ENCODE measurements around the gene CPLANE2.
"Not testable (repeated sequence)": the region's sequence is repeated elsewhere in the genome, so short reads cannot be mapped to it uniquely, and the experiment has no call there.

The CPLANE2 gene, protein sequence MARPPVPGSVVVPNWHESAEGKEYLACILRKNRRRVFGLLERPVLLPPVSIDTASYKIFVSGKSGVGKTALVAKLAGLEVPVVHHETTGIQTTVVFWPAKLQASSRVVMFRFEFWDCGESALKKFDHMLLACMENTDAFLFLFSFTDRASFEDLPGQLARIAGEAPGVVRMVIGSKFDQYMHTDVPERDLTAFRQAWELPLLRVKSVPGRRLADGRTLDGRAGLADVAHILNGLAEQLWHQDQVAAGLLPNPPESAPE

DNA sequence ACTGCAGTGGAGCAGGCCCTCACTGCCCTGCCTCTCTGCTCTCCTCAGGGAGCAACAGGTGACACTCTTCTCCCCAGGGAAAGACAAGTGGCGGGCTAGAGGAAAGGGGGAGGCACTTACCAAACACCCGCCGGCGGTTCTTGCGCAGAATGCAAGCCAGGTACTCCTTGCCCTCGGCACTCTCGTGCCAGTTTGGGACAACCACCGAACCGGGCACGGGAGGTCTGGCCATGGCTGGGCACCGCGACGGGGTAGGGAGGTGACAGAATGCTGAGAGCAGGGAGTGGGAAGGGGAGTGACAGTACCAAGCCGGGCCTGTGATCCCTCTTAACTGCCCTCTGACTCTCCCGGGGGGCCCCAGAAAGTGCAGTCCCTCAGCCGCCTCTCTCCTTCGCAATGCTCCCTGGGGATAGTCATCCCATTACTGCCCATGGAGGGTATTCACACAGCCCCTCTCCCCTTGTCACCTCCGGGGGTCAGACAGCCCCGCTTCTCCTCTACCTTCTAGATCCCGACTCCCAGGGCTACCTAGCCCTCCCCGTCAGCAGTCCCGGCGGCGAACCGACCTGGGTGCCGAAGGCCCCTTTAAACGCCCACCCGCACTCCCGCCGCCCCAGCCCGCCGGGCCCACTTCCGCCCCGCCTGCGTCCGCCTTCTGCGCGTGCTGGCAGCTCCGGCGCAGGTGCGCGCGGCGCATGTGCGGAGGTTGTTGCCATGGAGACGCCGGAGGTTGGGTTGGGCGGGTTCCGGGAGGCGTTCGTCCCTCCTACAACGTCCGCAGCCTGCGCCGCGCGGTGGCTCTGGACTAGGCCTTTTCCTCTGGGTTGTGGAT is at the start of gene CPLANE2:
Gene CPLANE2, minus strand, starts transcription at position 673 of the 832 bp plus-strand sequence. Its CDS starts 441 bp downstream, at position 232.
- peak; percentile 95 to 96 for DNase-seq (ENCODE audit: low read depth in 2 of 2)

DNA sequence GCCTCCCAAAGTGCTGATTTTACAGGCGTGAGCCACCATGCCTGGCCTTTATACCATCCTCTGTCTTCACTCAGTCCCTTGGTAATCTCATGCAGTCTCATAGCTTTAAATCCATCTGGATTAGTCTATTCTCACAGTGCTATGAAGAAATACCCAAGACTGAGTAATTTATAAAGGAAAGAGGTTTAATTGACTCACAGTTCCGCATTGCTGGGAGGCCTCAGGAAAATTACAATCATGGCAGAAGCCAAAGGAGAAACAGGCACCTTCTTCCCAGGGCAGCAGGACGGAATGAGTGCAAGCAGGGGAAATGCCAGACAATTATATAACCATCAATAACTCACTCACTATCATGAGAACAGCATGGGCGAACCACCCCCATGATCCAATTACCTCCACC is 49.1 kb upstream of the CPLANE2 start:
- DNase-seq (ENCODE audit: low read depth in 2 of 2) = no peak

DNA sequence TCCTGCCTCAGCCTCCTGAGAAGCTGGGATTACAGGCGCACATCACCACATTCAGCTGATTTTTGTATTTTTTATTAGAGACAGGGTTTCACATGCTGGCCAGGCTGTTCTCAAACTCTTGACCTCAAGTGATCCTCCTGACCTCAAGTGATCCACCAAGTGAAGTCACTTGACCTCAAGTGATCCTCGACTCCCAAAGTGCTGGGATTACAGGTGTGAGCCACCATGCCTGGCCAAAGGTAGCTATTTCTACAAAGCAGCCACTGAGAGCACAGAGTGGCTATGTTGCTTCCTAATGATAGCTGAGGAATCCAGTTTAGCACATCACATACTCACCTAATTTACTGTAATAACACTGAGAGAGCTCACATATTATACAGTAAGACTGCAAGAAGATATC is 44.8 kb upstream of the CPLANE2 start:
- no peak for DNase-seq (ENCODE audit: low read depth in 2 of 2)

DNA sequence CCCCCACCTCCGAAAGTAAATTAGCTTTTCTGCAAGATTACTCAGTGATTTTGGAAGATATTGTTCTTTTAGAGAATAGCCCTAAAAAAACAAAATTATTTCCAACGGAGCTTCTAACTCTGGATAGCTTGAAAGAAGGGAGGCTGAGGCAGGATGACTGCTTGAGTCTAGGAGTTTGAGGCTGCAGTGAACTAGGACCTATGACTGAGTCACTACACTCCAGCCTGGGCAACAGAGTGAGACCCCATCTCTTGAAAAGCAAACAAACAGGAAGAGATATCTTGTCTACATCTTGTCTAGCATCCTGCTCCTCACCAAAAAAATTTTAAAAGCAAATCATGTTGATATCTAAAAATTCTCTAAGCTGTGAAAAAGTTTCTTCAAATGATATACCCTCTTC is 42.2 kb upstream of the CPLANE2 start:
- DNase-seq (ENCODE audit: low read depth in 2 of 2) = no peak

DNA sequence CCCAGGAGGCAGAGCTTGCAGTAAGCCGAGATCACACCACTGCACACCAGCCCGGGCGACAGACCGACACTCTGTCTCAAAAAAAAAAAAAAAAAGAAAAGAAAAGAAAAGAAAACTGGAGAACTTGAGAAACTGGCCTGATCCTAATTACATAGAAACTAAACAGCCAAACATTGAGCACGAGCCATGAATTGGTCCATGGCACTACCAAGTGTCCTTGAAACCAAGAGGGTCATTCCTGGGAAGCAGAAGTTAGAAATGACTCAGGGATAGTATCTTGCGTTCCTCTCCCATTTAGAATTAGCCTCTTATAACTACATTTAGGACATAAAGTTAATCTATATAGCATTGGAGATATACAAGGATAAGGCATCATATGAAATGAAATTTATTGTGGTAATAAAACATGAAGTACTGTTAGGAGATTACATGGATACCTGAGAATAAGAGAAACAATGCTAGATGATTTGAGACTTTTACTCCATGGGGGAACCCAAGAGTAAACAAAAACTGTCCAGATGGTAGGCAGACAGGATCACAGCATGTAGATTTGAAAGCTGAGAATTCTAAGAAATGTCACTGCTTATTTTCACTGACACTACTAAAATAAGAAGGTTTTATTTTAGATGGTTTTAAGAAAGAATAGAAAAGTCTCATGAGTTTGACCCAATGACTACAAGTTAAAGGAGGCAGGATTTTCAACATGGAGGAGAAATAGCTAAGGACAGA is 39.5 kb upstream of the CPLANE2 start:
- no peak for DNase-seq (ENCODE audit: low read depth in 2 of 2)

DNA sequence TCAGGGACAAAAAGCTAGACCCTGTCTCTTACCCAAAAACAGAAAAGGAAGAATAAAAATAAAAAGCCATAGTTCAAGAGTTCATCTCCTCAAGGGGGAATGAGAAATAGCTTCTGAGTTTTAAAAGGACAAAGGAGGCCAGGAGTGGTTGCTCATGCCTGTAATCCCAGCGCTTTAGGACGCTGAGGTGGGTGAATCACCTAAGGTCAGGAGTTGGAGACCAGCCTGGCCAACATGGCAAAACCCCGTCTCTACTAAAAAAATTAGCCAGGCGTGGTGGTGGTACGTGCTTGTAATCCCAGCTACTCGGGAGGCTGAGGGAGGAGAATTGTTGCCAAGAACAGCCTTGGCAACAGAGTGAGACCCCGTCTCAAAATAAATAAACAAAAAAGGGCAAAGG is 38.6 kb upstream of the CPLANE2 start:
- DNase-seq (ENCODE audit: low read depth in 2 of 2) = no peak

DNA sequence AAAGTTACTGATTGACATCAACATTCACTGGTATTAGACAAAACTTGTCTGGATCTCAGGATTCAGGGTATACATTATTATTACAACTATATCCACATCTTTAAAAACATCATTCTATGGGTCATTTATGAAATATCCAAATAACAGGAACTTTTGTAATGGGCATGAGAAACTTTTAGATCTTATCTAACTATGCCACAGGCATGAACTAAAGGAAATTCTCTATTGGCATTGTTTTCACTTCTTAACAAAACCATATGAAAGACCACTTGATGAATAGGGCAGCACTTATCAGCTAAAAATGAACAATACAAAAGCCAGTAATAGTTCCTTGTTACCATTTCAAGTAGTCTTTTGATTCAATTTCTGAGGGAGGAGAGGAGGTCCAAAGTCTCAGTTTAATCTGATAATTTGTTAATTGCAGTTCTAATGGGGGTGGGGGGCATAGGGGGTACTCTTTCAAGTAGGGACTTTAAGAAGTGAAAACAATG is 30.8 kb upstream of the CPLANE2 start:
- no peak for DNase-seq (ENCODE audit: low read depth in 2 of 2)

DNA sequence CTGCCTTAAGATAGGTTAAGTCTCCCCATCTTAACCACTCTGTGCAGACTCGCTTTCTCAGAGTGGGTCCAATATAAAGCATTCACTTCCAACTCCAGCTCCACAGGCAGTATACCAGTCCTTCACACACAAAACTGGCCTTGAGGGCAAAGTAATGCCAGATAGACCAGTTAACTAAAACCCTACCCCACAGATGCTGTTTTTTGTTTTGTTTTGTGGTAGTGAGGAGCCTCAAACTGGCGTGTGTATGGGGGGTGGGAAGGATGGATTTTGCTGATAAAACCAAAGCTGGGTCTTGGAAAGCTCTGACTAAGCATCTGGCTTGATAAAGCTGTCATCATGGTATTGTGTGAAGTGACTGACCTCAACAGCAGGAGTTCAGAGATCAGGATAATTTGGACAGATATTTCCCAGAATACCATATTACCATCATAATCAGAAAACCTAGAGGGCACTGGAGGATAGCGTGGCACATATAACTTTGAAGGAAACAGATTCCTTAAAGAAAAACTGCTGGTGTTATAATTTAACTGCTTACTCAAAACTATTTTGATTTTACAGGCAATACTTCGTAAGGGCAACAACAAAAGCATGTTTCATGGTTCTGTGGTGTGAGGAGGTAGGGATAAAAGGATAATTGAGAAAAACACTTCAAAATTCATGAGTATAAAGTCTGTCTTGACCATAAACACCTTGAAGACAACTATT is 29.6 kb upstream of the CPLANE2 start:
- no peak for DNase-seq (ENCODE audit: low read depth in 2 of 2)

DNA sequence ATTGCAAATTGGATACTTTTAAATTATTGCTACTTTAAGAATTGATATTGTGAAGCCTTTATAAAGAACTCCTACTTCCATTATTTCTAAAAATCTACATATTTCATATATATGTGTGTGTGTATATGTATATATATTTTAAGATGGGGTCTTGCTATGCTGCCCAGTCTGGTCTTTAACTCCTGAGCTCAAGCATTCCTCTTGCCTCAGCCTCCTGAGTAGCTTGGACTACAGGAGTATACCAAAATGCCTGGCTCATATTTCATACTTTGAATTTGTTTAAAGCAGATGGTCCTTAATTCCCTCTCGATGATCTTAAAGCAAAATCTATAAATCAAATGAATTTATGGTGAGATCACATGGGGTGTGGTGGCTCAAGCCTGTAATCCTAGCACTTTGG is 25.1 kb upstream of the CPLANE2 start:
- no peak for DNase-seq (ENCODE audit: low read depth in 2 of 2)

DNA sequence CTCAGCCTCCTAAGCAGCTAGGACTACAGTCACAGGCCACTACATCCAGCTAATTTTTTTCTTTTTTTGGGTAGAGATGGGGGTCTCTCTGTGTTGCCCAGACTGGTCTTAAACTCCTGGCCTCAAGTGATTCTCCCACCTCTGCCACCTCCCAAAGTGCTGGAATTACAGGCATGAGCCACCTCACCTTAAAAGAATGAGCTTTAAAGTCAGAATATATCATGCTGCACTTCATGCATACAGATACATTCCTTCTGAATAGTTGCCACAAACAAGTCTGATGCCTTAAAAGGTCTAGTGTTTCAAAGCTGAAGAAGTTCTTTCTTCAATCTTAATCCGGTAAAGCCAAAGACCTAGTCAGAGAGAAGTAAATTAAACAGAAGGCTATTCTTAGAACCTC is 23.8 kb upstream of the CPLANE2 start:
- no peak for DNase-seq (ENCODE audit: low read depth in 2 of 2)

DNA sequence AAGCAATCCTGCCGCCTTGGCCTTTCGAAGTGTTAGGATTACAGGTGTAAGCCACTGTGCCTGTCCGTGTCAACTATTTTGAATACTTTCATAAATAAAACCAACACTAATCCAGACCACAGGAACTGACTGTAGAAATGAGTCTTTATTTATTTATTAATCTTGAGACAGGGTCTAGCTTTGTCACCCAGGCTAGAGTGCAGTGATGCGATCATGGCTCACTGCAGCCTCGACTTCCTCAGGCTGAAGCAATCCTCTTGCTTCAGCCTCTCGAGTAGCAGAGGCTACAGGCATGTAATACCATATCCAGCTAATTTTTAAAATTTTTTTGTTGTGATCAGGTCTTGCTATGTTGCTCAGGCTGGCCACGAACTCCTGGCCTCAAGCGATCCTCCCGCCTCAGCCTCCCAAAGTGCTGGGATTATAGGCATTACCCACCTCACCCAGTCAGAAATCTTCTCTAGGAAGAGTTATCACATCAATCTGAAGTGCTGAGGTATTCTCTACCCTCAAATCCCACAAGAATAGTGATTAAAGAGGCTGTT is 21.7 kb upstream of the CPLANE2 start:
- no peak for DNase-seq (ENCODE audit: low read depth in 2 of 2)

DNA sequence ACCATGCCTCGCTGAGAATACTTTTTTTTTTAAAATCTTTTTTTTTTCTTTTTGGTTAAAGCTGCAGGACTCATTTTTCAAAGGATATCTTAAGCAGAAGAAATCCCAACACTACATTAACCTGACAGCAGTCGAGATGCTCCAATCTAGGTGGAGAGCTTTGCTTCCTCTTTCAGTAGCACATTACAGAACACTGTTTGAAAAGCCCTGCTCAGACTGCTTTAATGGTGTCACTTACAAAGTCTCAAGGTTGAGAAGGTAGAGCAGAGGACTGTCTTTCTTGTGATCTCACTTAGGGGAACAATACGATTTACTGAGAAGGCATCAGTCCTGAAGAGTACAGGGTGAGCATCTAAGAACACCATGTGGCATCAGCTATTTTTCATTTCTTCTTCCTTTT is 21.0 kb upstream of the CPLANE2 start:
- no peak for DNase-seq (ENCODE audit: low read depth in 2 of 2)

DNA sequence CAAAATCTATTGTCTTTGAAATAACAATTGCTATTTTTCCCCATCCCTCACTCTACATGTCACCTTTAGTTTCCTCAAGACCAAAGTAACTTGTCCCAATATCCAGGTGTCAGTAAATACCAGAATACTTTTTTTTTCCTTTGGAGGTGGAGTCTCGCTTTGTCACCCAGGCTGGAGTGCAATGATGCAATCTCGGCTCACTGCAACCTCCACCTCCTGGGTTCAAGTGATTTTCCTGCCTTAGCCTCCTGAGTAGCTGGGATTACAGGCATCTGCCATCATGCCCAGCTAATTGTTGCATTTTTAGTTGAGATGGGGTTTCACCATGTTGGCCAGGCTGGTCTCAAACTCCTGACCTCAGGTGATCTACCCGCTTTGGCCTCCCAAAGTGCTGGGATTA is 20.6 kb upstream of the CPLANE2 start:
- not testable (repeated sequence) for DNase-seq (ENCODE audit: low read depth in 2 of 2)

DNA sequence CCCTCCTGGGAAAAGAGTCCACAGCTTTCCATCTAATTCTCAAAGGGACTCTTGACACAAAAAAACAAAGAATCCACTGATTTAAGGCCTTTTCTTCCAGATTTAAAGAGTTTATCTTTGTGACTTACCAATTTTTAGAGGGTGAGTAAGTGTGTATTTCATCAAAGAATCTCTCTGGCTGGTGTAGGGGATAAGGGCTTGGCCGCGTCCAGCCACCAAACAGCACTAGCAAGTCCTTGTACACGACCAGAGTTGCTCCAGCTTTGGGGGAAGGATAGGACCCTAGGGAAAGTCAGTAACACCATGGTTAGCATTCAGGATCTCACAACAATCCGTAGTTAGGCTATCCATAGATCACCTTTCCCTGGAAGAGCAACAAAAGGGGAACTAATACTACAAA is 19.5 kb upstream of the CPLANE2 start:
- DNase-seq (ENCODE audit: low read depth in 2 of 2) = no peak

DNA sequence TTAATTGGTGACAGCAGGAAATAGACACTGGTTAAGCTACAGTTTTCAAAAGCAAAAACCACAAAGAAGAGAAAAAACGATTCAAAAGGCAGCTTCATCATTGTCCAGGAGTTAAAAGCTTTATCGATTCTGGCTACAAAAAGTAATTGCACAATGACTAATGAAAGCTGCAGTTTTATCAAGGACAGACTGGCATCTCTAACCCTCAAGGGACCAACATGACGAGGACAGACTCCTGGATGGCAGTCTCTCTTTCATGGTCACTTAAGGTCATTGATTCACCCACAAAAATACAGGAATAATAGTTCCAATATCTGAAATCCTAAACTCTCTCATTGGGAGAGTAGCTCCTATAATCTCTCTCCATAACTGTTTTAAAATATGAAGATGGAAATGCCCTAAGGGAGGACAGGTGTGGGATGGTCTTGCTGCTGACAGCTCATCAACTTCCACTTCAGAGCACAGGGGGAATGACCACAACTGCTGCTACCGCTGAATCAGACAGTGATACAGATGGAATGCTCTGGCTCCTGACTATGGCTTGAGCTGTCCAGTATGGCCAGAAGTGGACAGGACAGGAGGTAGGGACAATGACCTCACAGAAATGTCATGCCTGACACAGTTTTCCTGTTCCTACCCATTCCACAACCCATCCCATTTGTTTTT is 17.4 kb upstream of the CPLANE2 start:
- DNase-seq (ENCODE audit: low read depth in 2 of 2) = no peak

DNA sequence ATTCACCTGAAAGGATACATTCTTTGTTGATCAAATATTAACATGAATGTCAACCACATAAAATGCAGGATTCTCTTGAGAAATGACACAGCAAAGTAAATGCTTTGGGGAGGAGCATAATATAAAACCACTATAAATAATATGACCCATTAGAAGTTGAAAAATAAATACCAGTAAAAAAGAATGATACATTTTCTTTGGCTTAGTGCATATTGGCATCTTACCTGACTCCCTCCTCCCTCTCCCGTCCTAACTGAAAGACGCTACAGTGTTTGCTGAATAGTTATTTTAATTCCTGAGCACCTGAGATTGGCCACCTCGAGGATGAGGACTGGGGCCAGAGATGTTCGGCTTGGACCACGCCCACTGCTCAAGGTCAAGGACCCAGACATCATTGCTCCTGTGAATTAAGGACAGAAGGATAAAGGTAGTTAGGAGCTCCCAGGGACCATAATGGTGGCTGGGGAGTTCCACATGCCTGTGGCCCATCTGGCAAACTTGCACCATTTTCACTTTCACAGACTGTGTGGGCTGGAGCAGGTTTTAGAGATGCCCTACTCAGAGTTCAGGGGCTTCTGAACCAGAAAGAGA is 16.4 kb upstream of the CPLANE2 start:
- DNase-seq (ENCODE audit: low read depth in 2 of 2) = no peak

DNA sequence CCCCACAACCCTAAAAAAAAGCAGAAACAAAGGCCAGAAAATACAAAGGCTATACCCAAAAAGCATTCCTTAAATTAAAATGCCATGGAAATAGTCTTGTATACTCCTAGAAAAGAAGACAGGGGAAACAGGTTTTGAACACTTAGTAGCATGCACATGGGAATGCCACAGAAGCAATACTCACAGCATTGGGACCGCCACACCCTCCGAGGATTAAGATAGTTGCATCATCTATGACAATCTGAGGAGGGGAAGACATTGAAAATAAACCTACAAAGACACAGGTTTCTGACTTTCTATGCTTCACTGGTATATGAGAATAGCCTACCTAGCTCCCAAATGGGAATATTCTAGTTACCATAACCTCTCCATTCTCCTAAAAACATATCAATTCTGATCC is 15.9 kb upstream of the CPLANE2 start:
- no peak for DNase-seq (ENCODE audit: low read depth in 2 of 2)

DNA sequence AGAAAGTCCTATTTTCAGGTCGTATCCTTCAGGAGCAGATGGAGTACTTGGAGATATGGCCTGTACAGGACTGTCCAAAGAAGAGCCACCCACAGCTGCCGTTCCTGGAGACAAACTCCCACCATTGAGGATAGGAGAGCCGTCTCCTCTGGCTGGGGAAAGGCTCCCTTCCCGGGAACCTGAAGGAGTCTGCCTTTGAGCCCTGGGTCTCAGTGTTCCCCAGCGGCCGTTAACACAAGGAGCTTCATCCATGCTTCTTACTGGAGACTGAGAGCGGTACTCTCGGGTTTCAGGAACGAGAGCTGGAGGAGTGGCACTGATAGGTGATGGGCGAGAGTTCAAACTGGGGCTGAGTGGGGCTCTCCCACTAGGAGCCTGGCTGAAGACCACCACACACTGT is 14.4 kb upstream of the CPLANE2 start:
- DNase-seq (ENCODE audit: low read depth in 2 of 2) = no peak

DNA sequence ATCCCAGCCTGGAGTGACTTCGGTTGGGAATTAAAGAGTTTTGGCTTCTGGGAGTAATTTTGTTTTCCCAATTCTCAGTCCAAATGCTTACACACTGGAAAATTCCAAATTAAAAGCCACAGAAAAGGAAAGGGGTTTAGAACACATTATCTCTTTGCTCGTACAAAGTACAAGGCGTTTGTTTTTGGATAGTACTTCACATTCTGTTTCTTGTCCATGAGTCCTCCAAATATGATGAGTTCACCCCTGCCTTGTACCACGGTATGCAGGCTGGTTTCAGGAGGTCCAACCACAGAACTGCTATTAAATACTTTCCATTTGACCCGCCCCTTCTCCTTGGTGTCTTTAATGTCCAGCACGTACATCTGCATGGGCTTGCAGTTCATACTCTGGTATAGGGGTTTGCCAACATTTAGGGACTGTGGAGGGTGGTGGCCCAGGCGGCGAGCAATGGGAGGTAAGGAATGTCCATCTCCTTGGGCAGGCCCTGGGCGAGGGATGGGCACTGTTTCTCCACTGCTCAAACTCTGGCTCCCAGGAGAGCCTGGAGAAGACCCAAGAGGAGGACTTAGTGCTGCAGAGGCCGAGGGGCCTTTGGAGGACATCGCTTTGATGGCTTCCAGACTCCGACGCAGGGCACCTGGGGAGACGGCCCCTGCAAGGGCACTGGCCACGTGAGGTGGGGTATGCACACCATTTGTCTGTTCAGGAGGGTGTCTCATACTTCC is 13.7 kb upstream of the CPLANE2 start:
- no peak for DNase-seq (ENCODE audit: low read depth in 2 of 2)

Measured in stimulated activated CD8-positive, alpha-beta memory T cell treated with anti-CD3 and anti-CD28 coated beads, Interleukin-2, amount 100 ng/mL, for 48 hours (primary cell).